Measurements from ENCODE around the gene RNU6-1.

RNU6-1 gene

DNA sequence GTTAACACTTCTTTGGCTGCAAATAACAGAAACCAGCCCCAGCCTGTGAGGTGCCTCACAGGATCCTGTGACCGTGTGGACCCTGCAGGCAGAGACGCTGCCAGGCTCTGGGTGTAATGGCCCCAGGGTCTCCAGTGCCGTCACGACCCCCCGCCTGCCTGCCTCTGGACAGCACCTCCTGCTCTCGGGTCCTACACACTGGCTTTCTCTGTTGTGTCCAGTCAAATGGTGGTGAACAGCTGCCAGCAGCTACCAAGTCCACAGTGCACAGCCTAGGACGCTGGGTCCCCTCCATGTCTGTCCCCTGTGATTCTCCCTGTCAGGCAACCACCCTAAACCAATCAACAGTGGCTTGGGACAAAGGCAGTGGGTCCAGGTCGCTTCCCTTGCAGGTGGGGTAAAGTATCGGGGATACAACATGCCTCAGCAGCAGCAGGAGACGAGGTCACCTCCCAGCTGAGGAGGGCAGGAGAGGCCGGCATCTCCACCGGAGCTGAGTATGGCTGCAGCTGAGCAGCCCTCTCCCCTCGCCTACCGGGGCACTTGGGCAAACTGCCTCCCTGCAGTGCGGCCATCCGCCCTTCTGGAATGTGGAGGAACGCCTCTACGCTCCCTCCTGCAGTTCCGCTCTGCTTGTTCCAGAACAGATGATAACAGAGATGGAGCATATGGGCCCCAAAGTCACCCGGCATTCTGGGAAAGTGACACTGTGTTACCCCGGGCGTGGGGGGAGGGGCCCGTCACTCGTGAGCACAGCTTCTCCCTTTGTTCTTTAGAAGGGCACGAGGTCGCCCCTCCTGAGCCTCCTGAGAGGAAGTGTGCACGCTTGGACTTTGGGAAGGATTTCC is 35.6 kb downstream of the RNU6-1 start:
- peaks cover 58% of the 10 kb centered on the region for H3K4me1 ChIP-seq (ENCODE audit: insufficient read depth, low read length, severe bottlenecking)
- H3K9me3 ChIP-seq (ENCODE audit: low read length): no peaks in the 10 kb centered on the region
- TF ChIP-seq, protein P1, sequence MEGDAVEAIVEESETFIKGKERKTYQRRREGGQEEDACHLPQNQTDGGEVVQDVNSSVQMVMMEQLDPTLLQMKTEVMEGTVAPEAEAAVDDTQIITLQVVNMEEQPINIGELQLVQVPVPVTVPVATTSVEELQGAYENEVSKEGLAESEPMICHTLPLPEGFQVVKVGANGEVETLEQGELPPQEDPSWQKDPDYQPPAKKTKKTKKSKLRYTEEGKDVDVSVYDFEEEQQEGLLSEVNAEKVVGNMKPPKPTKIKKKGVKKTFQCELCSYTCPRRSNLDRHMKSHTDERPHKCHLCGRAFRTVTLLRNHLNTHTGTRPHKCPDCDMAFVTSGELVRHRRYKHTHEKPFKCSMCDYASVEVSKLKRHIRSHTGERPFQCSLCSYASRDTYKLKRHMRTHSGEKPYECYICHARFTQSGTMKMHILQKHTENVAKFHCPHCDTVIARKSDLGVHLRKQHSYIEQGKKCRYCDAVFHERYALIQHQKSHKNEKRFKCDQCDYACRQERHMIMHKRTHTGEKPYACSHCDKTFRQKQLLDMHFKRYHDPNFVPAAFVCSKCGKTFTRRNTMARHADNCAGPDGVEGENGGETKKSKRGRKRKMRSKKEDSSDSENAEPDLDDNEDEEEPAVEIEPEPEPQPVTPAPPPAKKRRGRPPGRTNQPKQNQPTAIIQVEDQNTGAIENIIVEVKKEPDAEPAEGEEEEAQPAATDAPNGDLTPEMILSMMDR (IDR thresholded peaks at IDR 0.05; ENCODE audit: low read length): no peak
- no peak for TF ChIP-seq EZH2 (IDR thresholded peaks at IDR 0.05; ENCODE audit: borderline replicate concordance, low read length)
- no peak overlapping the region for H3K4me3 ChIP-seq (ENCODE audit: low read depth, low read length, poor library complexity, severe bottlenecking)
- H3K4me2 ChIP-seq (ENCODE audit: low read length): no peak overlapping the region
- no peak overlapping the region; the same call in 1 of the 2 replicates for H3K9ac ChIP-seq (ENCODE audit: low read length)
- H3F3A ChIP-seq (ENCODE audit: insufficient read depth, low read length): no peaks in the 10 kb centered on the region
- no peaks in the 10 kb centered on the region for H3K36me3 ChIP-seq (ENCODE audit: insufficient read depth, low read length)
- no peaks in the 10 kb centered on the region for H4K20me1 ChIP-seq (ENCODE audit: insufficient read depth, low read length)
- H3K27me3 ChIP-seq (ENCODE audit: insufficient read depth, low read length): no peaks in the 10 kb centered on the region
- peak overlapping the region; percentile 86 for H3K27ac ChIP-seq (ENCODE audit: low read depth, low read length, poor library complexity, severe bottlenecking)
- no peaks in the 10 kb centered on the region for H3K79me2 ChIP-seq (ENCODE audit: insufficient read depth, low read length)
- no peak overlapping the region for H2AFZ ChIP-seq (ENCODE audit: low read length)
- no peaks in the 10 kb centered on the region for H3K9me2 ChIP-seq (ENCODE audit: low read depth, low read length)

DNA sequence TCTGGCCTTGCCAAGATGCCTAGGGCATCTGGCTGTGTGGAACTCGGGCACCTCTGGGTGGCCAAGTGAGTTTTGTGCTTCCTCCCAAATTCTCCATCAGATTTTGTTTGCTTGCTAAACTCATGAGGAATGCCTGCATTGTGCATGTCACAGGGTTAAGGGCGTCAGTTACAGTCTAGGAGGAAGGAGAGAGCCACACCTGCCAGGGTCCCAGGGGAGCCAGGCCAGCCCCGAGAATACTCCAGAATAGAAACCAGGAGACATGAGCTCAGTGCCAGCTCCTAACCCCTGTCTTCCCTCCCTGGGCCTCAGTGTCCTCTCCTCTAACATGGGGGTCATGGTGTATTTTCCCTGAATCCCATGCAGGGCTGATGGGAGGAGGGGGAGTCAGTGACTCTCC is 36.5 kb downstream of the RNU6-1 start:
- Histone ChIP-seq H3K27ac (ENCODE audit: low read depth, low read length, poor library complexity, severe bottlenecking) (peak overlapping the region; percentile 86), H3K4me3 (ENCODE audit: low read depth, low read length, poor library complexity, severe bottlenecking) (no peak overlapping the region), H4K20me1 (ENCODE audit: insufficient read depth, low read length) (no peaks in the 10 kb centered on the region), H3K9me3 (ENCODE audit: low read length) (no peaks in the 10 kb centered on the region), H2AFZ (ENCODE audit: low read length) (no peak overlapping the region), H3K27me3 (ENCODE audit: insufficient read depth, low read length) (no peaks in the 10 kb centered on the region), H3K79me2 (ENCODE audit: insufficient read depth, low read length) (no peaks in the 10 kb centered on the region), H3K4me1 (ENCODE audit: insufficient read depth, low read length, severe bottlenecking) (peaks cover 61% of the 10 kb centered on the region), H3K9me2 (ENCODE audit: low read depth, low read length) (no peaks in the 10 kb centered on the region), H3F3A (ENCODE audit: insufficient read depth, low read length) (no peaks in the 10 kb centered on the region), H3K36me3 (ENCODE audit: insufficient read depth, low read length) (no peaks in the 10 kb centered on the region), H3K4me2 (ENCODE audit: low read length) (no peak overlapping the region), H3K9ac (ENCODE audit: low read length) (no peak overlapping the region)
- TF ChIP-seq, protein P1 (IDR thresholded peaks at IDR 0.05; ENCODE audit: low read length): peak; percentile 18; the same call in 1 of the 2 replicates
- TF ChIP-seq EZH2 (IDR thresholded peaks at IDR 0.05; ENCODE audit: borderline replicate concordance, low read length): no peak

GRCh38 chr15:67801926-67802914 is 37.6 kb downstream of the RNU6-1 start:
- no peak for TF ChIP-seq EZH2 (IDR thresholded peaks at IDR 0.05; ENCODE audit: borderline replicate concordance, low read length)
- TF ChIP-seq, protein P1 (IDR thresholded peaks at IDR 0.05; ENCODE audit: low read length): no peak
- Histone ChIP-seq H3K4me2 (ENCODE audit: low read length) (no peak overlapping the region), H3K9me2 (ENCODE audit: low read depth, low read length) (no peaks in the 10 kb centered on the region), H3K9me3 (ENCODE audit: low read length) (no peaks in the 10 kb centered on the region), H3K79me2 (ENCODE audit: insufficient read depth, low read length) (no peaks in the 10 kb centered on the region), H3K27ac (ENCODE audit: low read depth, low read length, poor library complexity, severe bottlenecking) (peak overlapping the region; percentile 86), H3K9ac (ENCODE audit: low read length) (no peak overlapping the region), H3K27me3 (ENCODE audit: insufficient read depth, low read length) (no peaks in the 10 kb centered on the region), H3K36me3 (ENCODE audit: insufficient read depth, low read length) (no peaks in the 10 kb centered on the region), H2AFZ (ENCODE audit: low read length) (no peak overlapping the region), H3K4me3 (ENCODE audit: low read depth, low read length, poor library complexity, severe bottlenecking) (no peak overlapping the region), H3K4me1 (ENCODE audit: insufficient read depth, low read length, severe bottlenecking) (peaks cover 57% of the 10 kb centered on the region), H3F3A (ENCODE audit: insufficient read depth, low read length) (no peaks in the 10 kb centered on the region), H4K20me1 (ENCODE audit: insufficient read depth, low read length) (no peaks in the 10 kb centered on the region)

Data from OCI-LY1 (cell line).